Stimulated activated naive CD8-positive, alpha-beta T cell treated with anti-CD3 and anti-CD28 coated beads, Interleukin-15, amount 100 ng/mL, for 72 hours (primary cell): ENCODE data around the gene HOXC12.

Source experiments
- ATAC-seq: fragments of 150-1000 bp; cut with Tn5 transposase; 2 replicates; pipeline ENCODE4 v1.10.0; 2021; ENCODE audit warnings: mild to moderate bottlenecking, moderate library complexity
- DNase-seq, 2 donors: peaks; one replicate each; pipeline ENCODE4 v3.0.0; 2021 to 2022
- H3K27ac Mint-ChIP-seq, 2 donors: one replicate each; pipeline ENCODE4 v1.8.0; 2022; ENCODE audit warnings: mild to moderate bottlenecking in 2 of 2, mixed read lengths in 2 of 2, moderate library complexity in 2 of 2
- H3K27me3 Mint-ChIP-seq: one replicate; pipeline ENCODE4 v1.8.0; 2022; ENCODE audit warnings: mixed read lengths
- H3K4me1 Mint-ChIP-seq: one replicate; pipeline ENCODE4 v1.8.0; 2022; ENCODE audit warnings: mild to moderate bottlenecking, mixed read lengths
- H3K4me3 Mint-ChIP-seq, 2 donors: one replicate each; pipeline ENCODE4 v1.8.0; 2022; ENCODE audit warnings: mild to moderate bottlenecking in 2 of 2, mixed read lengths in 2 of 2, moderate library complexity in 1 of 2
- H3K9me3 Mint-ChIP-seq, 2 donors: one replicate each; pipeline ENCODE4 v1.8.0; 2022; ENCODE audit warnings: mixed read lengths in 2 of 2

HOXC12 gene

DNA sequence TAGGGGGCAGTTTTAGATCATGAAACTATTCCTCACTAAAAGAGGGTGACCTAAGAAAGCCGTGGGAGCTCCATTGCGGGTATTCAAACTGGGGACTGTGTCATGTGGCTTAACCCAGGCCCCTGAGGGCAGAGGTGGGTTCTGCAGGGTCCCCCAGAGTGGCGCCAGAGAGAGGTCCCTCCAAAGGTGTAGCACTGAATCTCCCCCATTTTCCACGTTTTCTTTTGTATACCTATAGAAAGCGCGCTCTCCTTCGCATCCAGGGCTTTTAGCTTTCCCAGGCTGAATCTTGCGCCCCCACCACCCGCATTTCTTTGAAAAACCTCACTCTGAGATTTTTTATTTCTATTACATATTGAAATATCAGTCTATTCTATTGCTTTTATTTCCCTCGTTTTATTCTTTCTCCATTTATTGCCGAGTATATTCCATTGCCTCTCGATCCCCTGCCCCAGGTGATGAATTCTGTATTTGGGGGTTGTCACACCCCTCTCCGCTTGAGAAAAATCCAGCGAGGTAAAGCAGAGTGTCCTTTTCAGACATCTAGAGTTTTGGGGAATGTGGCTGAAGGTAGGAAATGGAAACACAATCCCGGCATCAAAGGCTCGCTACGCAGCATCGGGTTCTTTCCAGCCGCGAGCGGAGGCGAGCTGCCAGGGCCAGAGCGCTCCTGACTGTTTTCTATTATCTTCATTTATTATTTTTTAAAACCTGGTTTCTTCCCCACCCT lies 16.9 kb upstream of the HOXC12 start:
- Mint-ChIP-seq H3K9me3 (no peaks in the 10 kb centered on the region), H3K4me1 (peaks cover 30% of the 10 kb centered on the region), H3K27me3 (peaks cover 100% of the 10 kb centered on the region), H3K4me3 (peak overlapping the region in 1 of 2 donors; percentile 68), H3K27ac (no peak overlapping the region)
- ATAC-seq (no peak), DNase-seq (no peak)

DNA sequence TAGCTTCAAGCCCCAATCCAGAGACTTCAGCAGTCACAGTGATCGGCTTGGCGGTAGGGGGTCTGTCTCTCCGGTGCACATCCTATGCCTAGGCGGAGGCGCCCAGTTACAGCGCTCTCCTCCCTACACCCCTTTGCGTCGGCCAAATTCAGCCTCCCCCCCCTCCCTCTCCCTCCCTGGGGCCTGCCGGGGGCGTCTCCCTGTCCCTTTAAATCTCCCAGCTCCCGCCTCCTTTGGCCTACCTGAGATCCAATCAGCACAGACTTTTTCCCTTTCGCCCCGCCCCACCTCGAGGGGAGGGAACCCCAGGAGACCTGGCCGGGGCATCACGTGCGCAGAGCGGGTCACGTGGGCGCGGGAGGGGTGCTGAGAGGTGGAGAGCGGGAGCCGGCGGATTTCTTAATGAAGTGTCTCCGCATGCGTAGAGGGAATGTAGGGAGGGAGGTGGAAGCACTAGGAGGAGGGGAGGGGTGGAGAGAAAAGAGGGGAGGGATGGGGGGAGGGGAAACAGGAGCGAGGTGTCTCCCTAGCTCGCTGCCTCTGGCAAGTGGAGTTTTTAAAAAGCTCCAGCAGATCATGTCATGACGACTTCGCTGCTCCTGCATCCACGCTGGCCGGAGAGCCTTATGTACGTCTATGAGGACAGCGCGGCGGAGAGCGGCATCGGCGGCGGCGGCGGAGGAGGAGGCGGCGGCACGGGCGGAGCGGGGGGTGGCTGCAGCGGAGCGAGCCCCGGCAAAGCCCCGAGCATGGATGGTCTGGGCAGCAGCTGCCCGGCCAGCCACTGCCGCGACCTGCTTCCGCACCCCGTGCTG lies 16.2 kb upstream of the HOXC12 start, which contains the start of gene HOXC13:
HOXC13 (plus strand) TSS at position 506 of the 815 bp plus-strand sequence; CDS start at position 582, 76 bp downstream.
- H3K9me3 Mint-ChIP-seq: no peaks in the 10 kb centered on the region
- peak in 1 of 2 donors; percentile 61 for DNase-seq
- peaks cover 100% of the 10 kb centered on the region for H3K27me3 Mint-ChIP-seq
- no peak within 1 kb of the TSS for H3K27ac Mint-ChIP-seq
- peaks cover 30% of the 10 kb centered on the region for H3K4me1 Mint-ChIP-seq
- ATAC-seq: peak; percentile 68
- H3K4me3 Mint-ChIP-seq: peak within 1 kb of the TSS; percentile 56 to 68

DNA sequence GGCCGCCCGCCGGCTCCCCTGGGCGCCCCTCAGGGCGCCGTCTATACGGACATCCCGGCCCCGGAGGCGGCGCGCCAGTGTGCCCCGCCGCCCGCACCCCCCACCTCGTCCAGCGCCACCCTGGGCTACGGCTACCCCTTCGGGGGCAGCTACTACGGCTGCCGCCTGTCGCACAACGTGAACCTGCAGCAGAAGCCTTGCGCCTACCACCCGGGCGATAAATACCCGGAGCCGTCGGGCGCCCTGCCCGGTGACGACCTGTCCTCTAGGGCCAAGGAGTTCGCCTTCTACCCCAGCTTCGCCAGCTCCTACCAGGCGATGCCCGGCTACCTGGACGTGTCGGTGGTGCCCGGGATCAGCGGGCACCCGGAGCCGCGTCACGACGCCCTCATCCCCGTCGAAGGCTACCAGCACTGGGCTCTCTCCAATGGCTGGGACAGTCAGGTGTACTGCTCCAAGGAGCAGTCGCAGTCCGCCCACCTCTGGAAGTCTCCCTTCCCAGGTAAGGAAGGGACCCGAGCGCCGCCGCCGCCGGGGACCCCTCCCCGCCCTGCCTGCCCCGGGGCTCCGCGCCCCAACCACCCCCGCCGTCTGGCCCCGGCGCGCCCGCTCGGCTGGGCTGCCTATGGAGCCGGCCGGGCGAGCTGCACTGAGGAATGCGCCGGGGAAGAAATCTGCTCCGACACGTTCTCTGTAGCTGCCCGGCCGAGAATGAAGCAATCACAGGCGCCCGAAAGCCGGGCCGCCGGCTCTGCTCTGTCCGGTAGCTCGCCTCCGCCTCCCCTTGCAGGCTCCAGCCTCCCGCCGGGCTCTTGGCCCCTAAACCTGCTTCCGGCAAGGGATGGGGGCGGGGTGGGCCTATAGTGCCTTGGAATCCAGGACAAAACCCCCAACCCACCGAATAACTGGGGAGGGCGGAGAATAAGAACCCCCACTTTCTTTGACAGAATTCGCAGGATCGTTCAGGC lies 15.3 kb upstream of the HOXC12 start:
- no peaks in the 10 kb centered on the region for H3K9me3 Mint-ChIP-seq
- H3K4me1 Mint-ChIP-seq: peaks cover 30% of the 10 kb centered on the region
- DNase-seq: no peak
- H3K4me3 Mint-ChIP-seq: peak overlapping the region in 1 of 2 donors; percentile 18
- H3K27me3 Mint-ChIP-seq: peaks cover 100% of the 10 kb centered on the region
- ATAC-seq: no peak
- peak overlapping the region in 1 of 2 donors; percentile 74 for H3K27ac Mint-ChIP-seq

DNA sequence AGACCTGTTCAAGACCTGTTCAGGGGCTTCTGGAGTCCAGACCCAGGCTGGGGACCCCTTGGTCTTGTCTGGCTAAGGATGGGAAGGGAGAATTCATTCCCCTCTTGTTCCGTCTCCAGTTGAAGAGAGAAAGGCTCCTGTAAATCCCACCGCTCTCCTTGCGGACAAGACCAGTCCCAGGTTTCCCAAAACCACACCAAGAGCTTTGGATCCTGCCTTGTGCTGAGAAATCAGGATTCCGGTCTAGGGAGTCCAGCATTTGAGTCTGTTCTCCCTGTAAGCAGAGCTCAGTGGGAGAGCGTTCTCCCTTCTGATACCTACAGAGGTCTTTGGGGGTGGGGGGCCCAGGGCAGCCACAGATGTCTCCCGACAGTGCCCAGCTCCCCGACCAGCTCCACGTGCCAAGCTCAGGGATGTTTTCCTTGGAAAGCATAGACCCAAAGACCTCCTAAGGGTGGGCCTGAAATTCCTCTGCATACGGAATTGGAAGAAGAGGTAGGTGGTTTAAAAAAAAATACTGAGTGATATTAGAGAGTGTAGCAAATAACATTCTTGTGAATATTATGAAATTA lies 14.2 kb upstream of the HOXC12 start:
- DNase-seq: no peak
- H3K9me3 Mint-ChIP-seq: no peaks in the 10 kb centered on the region
- peaks cover 32% of the 10 kb centered on the region for H3K4me1 Mint-ChIP-seq
- no peak for ATAC-seq
- H3K27ac Mint-ChIP-seq: no peak overlapping the region
- H3K27me3 Mint-ChIP-seq: peaks cover 100% of the 10 kb centered on the region
- H3K4me3 Mint-ChIP-seq: no peak overlapping the region

DNA sequence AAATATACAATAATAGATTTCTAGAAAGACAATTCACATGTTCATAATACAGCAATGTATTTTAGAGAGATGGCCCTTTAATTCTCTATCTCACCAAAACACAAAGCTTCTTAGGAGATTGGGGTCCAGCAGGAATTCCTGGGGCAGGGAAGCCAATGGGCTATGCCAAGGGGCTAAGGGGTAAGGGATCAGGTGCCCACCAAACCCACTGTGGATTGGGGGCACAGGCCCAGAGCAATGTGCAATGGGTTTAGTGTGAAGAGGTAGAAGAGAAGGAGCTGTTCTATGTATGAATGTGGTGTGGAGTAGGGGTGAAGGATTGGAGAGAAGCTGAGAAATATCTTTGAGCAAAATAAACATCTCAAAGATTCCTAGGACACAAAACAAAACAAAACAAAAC lies 13.5 kb upstream of the HOXC12 start:
- H3K9me3 Mint-ChIP-seq: no peaks in the 10 kb centered on the region
- DNase-seq: no peak
- H3K27ac Mint-ChIP-seq: no peak overlapping the region
- peaks cover 100% of the 10 kb centered on the region for H3K27me3 Mint-ChIP-seq
- H3K4me3 Mint-ChIP-seq: no peak overlapping the region
- H3K4me1 Mint-ChIP-seq: peaks cover 25% of the 10 kb centered on the region
- no peak for ATAC-seq

DNA sequence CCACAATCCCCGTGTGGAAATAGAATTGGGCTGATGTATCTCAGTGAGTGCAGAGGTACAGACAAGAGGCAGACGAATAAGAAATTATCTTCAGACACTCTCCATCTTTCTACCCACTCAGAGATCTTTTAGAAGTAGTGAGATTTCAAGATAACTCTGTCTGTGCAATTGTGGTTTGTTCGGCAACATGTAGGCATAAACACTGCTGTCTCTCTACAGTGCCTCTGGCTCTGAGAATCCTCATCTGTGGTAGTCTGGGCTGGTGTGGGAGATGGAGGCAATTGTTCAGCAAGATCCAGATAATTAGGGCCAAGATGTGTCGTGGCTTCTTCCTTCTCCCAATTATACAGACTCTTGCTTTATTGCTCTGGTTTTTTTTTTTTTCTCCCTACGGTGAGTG lies 13.0 kb upstream of the HOXC12 start:
- ATAC-seq: no peak

DNA sequence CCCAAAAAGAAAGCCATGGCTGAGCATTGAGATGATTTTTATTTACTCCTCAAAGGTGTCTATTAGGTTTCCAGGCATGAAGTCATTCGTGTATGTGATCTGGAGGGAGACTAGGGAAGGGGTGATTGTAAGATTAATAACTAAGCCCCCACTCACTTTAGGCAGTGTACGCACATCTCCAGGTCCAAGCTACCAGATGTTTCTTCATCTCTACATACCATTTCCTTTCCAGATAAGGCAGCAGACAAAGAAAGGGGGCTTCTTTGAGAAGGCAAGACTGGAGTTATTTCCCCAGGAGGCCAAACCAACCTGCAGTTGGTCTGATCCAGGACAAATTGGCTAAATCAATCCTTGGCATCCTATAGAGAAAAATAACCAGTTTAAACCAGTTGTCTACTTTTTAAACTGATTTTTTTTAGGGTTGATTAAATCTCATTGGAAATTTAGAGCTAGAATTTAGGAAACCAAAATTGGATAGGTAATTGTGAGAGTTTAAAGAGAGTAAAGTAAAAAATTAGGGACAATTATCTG lies 12.2 kb upstream of the HOXC12 start:
- Mint-ChIP-seq H3K27me3 (peaks cover 100% of the 10 kb centered on the region), H3K4me1 (peaks cover 24% of the 10 kb centered on the region), H3K9me3 (no peaks in the 10 kb centered on the region), H3K27ac (no peak overlapping the region), H3K4me3 (no peak overlapping the region)
- ATAC-seq (no peak), DNase-seq (no peak)

More for the DNA sequence above, 13.0 kb upstream of the HOXC12 start:
- Mint-ChIP-seq H3K4me3 (no peak overlapping the region), H3K4me1 (peaks cover 24% of the 10 kb centered on the region), H3K27me3 (peaks cover 100% of the 10 kb centered on the region), H3K27ac (no peak overlapping the region), H3K9me3 (no peaks in the 10 kb centered on the region)
- DNase-seq: no peak

DNA sequence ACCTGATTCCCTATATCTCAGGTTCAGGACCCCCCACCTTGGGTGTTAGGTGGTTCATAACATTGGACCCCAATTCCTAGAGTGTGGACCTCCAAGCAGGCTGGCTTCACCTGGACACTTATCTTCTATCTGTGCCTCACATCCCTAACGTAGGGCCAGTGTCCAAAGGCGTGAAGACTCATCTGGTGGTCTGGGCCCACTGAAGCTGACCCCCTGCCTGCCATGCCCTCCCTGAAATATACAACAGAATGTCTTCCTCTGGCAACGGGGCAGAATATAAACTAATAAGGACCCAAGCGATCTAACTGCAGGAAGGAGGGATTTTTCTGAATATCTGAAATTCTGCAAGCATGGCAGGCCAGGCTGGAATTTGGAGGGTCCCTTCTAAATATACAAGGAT lies 10.5 kb upstream of the HOXC12 start:
- Mint-ChIP-seq H3K27me3 (peaks cover 100% of the 10 kb centered on the region), H3K27ac (no peak overlapping the region), H3K4me3 (no peak overlapping the region), H3K4me1 (peaks cover 14% of the 10 kb centered on the region), H3K9me3 (no peaks in the 10 kb centered on the region)
- ATAC-seq: no peak
- DNase-seq: no peak

GRCh38 chr12:53944907-53945847 lies 9.5 kb upstream of the HOXC12 start:
- Mint-ChIP-seq H3K27ac (peak overlapping the region in 1 of 2 donors; percentile 78), H3K4me1 (peaks cover 8% of the 10 kb centered on the region), H3K27me3 (peaks cover 100% of the 10 kb centered on the region), H3K9me3 (no peaks in the 10 kb centered on the region), H3K4me3 (peak overlapping the region in 1 of 2 donors; percentile 33)
- no peak for DNase-seq
- no peak for ATAC-seq

GRCh38 chr12:53947743-53948142 lies 7.0 kb upstream of the HOXC12 start:
- Mint-ChIP-seq H3K4me3 (no peak overlapping the region), H3K27ac (no peak overlapping the region), H3K4me1 (peaks cover 26% of the 10 kb centered on the region), H3K9me3 (no peaks in the 10 kb centered on the region), H3K27me3 (peaks cover 100% of the 10 kb centered on the region)
- no peak for ATAC-seq
- DNase-seq: no peak

- Mint-ChIP-seq H3K9me3 (no peaks in the 10 kb centered on the region), H3K27ac (peak overlapping the region in 1 of 2 donors; percentile 56), H3K27me3 (peaks cover 100% of the 10 kb centered on the region), H3K4me1 (peaks cover 38% of the 10 kb centered on the region), H3K4me3 (no peak overlapping the region)
- DNase-seq (no peak), ATAC-seq (no peak)
These were observed 5.8 kb upstream of the HOXC12 start for GRCh38 chr12:53948650-53949593.

GRCh38 chr12:53949631-53950436 lies 4.9 kb upstream of the HOXC12 start:
- H3K27ac Mint-ChIP-seq: peak overlapping the region in 1 of 2 donors; percentile 54
- H3K4me3 Mint-ChIP-seq: no peak overlapping the region
- peaks cover 100% of the 10 kb centered on the region for H3K27me3 Mint-ChIP-seq
- DNase-seq (no peak), ATAC-seq (no peak)
- no peaks in the 10 kb centered on the region for H3K9me3 Mint-ChIP-seq
- H3K4me1 Mint-ChIP-seq: peaks cover 40% of the 10 kb centered on the region
